Measurements from ENCODE around the gene PEDS1.
"Not testable (repeated sequence)": the region's sequence is repeated elsewhere in the genome, so short reads cannot be mapped to it uniquely, and the experiment has no call there.

- TF ChIP-seq CTCF (IDR thresholded peaks at IDR 0.05; ENCODE audit: low read length); EZH2 (IDR thresholded peaks at IDR 0.05; ENCODE audit: borderline replicate concordance, low read length): not testable (repeated sequence)
These were observed 48.2 kb upstream of the PEDS1 start for GRCh38 chr20:50201710-50202109.

All from OCI-LY1 (cell line).